ENCODE measurements around the gene MTARC1.

Gene MTARC1

GRCh38 chr1:220819467-220820026 lies 32.8 kb downstream of the MTARC1 start:
- ChIA-PET POLR2A (ENCODE audit: low non-redundant PET) (no interaction called here), CTCF (no interaction called here)
- TF ChIP-seq, protein P1, sequence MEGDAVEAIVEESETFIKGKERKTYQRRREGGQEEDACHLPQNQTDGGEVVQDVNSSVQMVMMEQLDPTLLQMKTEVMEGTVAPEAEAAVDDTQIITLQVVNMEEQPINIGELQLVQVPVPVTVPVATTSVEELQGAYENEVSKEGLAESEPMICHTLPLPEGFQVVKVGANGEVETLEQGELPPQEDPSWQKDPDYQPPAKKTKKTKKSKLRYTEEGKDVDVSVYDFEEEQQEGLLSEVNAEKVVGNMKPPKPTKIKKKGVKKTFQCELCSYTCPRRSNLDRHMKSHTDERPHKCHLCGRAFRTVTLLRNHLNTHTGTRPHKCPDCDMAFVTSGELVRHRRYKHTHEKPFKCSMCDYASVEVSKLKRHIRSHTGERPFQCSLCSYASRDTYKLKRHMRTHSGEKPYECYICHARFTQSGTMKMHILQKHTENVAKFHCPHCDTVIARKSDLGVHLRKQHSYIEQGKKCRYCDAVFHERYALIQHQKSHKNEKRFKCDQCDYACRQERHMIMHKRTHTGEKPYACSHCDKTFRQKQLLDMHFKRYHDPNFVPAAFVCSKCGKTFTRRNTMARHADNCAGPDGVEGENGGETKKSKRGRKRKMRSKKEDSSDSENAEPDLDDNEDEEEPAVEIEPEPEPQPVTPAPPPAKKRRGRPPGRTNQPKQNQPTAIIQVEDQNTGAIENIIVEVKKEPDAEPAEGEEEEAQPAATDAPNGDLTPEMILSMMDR (conservative IDR thresholded peaks at IDR 0.05; ENCODE audit: low read depth) = no peak
- no peak overlapping the region for H3K27ac ChIP-seq
- DNase-seq (ENCODE audit: low spot score) = no peak

DNA sequence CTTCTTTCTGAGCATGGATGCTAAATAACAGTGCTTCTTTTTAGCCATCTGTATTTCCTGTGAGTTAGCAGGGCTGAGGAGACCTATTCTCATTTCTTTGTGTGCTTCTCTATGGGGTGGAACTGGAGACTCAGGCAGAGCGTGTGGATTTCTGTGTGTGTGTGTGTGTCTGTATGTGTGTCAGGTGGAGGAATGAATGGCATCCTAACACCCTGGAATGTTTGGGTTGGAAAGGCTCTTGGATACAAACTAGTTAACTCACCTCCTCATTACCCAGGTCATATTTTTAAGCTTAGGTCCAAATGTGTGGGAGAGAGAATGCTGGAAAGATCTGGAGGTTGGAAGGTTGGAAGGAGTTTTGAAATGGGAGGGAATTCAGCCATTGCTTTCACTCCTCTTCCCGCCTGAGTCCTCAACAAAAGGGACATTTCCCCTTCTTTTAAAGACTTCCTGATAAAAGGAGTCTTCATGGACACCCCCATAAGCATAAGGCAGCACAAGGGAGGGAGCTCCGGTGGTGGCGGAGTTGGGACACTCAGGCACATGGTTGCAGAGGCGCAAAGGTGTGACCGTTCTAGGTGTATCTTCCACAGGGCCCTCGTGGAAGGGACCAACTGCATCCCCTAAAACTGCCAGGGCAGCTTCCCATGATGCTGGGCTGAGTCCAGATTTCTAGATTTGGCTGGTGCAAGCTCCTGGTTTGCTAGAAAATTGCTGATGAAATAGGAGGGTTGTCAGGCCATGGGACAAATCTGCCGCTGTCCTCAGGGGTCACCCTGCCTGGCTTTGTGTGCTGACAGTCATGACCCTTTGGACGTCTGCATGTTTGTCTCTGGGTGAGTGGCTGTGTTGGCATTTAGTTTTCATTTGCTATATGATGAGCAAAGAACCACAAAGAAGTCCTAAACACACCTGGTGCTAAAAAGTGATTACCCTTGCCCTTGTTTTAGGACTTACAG lies 37.6 kb downstream of the MTARC1 start:
- DNase-seq (ENCODE audit: low spot score) = no peak
- POLR2A ChIA-PET (ENCODE audit: low non-redundant PET) = no interaction called here
- CTCF ChIA-PET = interaction anchor here (0.5 to 0.7 kb wide), 2 partner anchors 21 to 611 kb away, joined by 3 read pairs; no protein-coding TSS in a partner anchor
- TF ChIP-seq, protein P1 (conservative IDR thresholded peaks at IDR 0.05; ENCODE audit: low read depth) = no peak
- H3K27ac ChIP-seq = no peak overlapping the region

GRCh38 chr1:220825819-220826551 lies 39.3 kb downstream of the MTARC1 start:
- TF ChIP-seq, protein P1 (conservative IDR thresholded peaks at IDR 0.05; ENCODE audit: low read depth) = no peak

GRCh38 chr1:220826729-220827128 lies 40.0 kb downstream of the MTARC1 start:
- TF ChIP-seq, protein P1 (conservative IDR thresholded peaks at IDR 0.05; ENCODE audit: low read depth) = no peak
- no peak for DNase-seq (ENCODE audit: low spot score)
- no peak overlapping the region for H3K27ac ChIP-seq
- ChIA-PET POLR2A (ENCODE audit: low non-redundant PET) (no interaction called here), CTCF (no interaction called here)

More at GRCh38 chr1:220825819-220826551, 39.3 kb downstream of the MTARC1 start:
- H3K27ac ChIP-seq = no peak overlapping the region
- POLR2A ChIA-PET (ENCODE audit: low non-redundant PET) = no interaction called here
- CTCF ChIA-PET = interaction anchor here (0.7 kb wide), 1 partner anchor 613 kb away, joined by 3 read pairs; no protein-coding TSS in a partner anchor
- no peak for DNase-seq (ENCODE audit: low spot score)

- H3K27ac ChIP-seq = no peak overlapping the region
- POLR2A ChIA-PET (ENCODE audit: low non-redundant PET) = no interaction called here
- DNase-seq (ENCODE audit: low spot score) = no peak
- TF ChIP-seq, protein P1 (conservative IDR thresholded peaks at IDR 0.05; ENCODE audit: low read depth) = no peak
- CTCF ChIA-PET = no interaction called here
Observed at GRCh38 chr1:220827445-220828178, 40.9 kb downstream of the MTARC1 start.

- no peak overlapping the region for H3K27ac ChIP-seq
- no peak for DNase-seq (ENCODE audit: low spot score)
- TF ChIP-seq, protein P1 (conservative IDR thresholded peaks at IDR 0.05; ENCODE audit: low read depth) = no peak
- CTCF ChIA-PET = no interaction called here
- POLR2A ChIA-PET (ENCODE audit: low non-redundant PET) = no interaction called here
Observed at GRCh38 chr1:220828179-220828490, 41.4 kb downstream of the MTARC1 start.
